CD4-positive, alpha-beta T cell treated with Interleukin-1 beta for 1 hour (primary cell): ENCODE data around the gene SYNJ2.
A peak's percentile ranks its signal among the peaks of the same experiment; 100 is the strongest.

ENCODE experiments used
- DNase-seq, 2 donors: peaks; one replicate each; pipeline ENCODE4 v3.0.0-alpha.2; 2020 to 2022

Gene SYNJ2

GRCh38 chr6:158064725-158065251 is 83.1 kb downstream of the SYNJ2 start:
- no peak for DNase-seq

- DNase-seq = no peak
Observed at GRCh38 chr6:158066136-158066781, 84.6 kb downstream of the SYNJ2 start.

GRCh38 chr6:158067436-158068015 is 85.9 kb downstream of the SYNJ2 start:
- DNase-seq = no peak

GRCh38 chr6:158068156-158068892 is 86.7 kb downstream of the SYNJ2 start:
- DNase-seq = no peak

GRCh38 chr6:158068893-158069799 is 87.5 kb downstream of the SYNJ2 start:
- no peak for DNase-seq

- DNase-seq = no peak
Observed at GRCh38 chr6:158069800-158070195, 88.1 kb downstream of the SYNJ2 start.

- DNase-seq = no peak
Observed at GRCh38 chr6:158070513-158070912, 88.8 kb downstream of the SYNJ2 start.

GRCh38 chr6:158071121-158072082 is 89.7 kb downstream of the SYNJ2 start:
- no peak for DNase-seq

- DNase-seq = peak; percentile 59 to 63
Observed at GRCh38 chr6:158072083-158072721, 90.5 kb downstream of the SYNJ2 start.

- no peak for DNase-seq
Observed at GRCh38 chr6:158073776-158074175, 92.1 kb downstream of the SYNJ2 start.

- no peak for DNase-seq
Observed at GRCh38 chr6:158076548-158076947, 94.9 kb downstream of the SYNJ2 start.

GRCh38 chr6:158077676-158078075 is 96.0 kb downstream of the SYNJ2 start:
- no peak for DNase-seq

GRCh38 chr6:158078320-158078719 is 96.7 kb downstream of the SYNJ2 start:
- no peak for DNase-seq

GRCh38 chr6:158080849-158081656 is 99.4 kb downstream of the SYNJ2 start:
- DNase-seq = no peak

GRCh38 chr6:158081657-158081935 is 99.9 kb downstream of the SYNJ2 start:
- peak in 1 of 2 donors; percentile 71 for DNase-seq

- DNase-seq = no peak
Observed at GRCh38 chr6:158083455-158084325, 102.0 kb downstream of the SYNJ2 start.

GRCh38 chr6:158085261-158086053 is 103.8 kb downstream of the SYNJ2 start:
- no peak for DNase-seq

- no peak for DNase-seq
Observed at GRCh38 chr6:158086054-158086503, 104.4 kb downstream of the SYNJ2 start.
